Loucy (cell line): ENCODE results near the gene FAM25G.

ENCODE experiments used
- H2AFZ ChIP-seq: fragments of 200-600 bp; sonication (generic); 2 replicates; pipeline ENCODE4 v1.6.0; 2016; ENCODE audit warnings: antibody characterized with exemption, mild to moderate bottlenecking, low read length, moderate library complexity
- H3F3A ChIP-seq: fragments of 200-600 bp; 2 replicates; pipeline ENCODE4 v1.6.0; 2016; ENCODE audit warnings: antibody characterized with exemption, low read depth, mild to moderate bottlenecking
- H3K27me3 ChIP-seq: fragments of 200-600 bp; sonication (generic); 2 replicates; pipeline ENCODE4 v1.6.1; 2014; ENCODE audit warnings: low read length, mild to moderate bottlenecking; ENCODE audit not compliant: insufficient read depth, poor library complexity, severe bottlenecking
- H3K36me3 ChIP-seq: fragments of 200-600 bp; sonication (generic); 2 replicates; pipeline ENCODE4 v1.6.1; 2016; ENCODE audit warnings: low read length; ENCODE audit not compliant: insufficient read depth
- H3K4me1 ChIP-seq: fragments of 200-600 bp; sonication (generic); 2 replicates; pipeline ENCODE4 v1.5.1; 2014; ENCODE audit warnings: low read length, mild to moderate bottlenecking; ENCODE audit not compliant: insufficient read depth, poor library complexity, severe bottlenecking
- H3K4me2 ChIP-seq: fragments of 200-600 bp; sonication (generic); 2 replicates; pipeline ENCODE4 v1.6.0; 2014; ENCODE audit warnings: antibody characterized with exemption, low read length, low read depth, mild to moderate bottlenecking; ENCODE audit not compliant: poor library complexity, severe bottlenecking
- H3K4me3 ChIP-seq: fragments of 200-600 bp; sonication (generic); 2 replicates; pipeline ENCODE4 v1.5.1; 2014; ENCODE audit warnings: low read length, mild to moderate bottlenecking, mixed read lengths; ENCODE audit not compliant: poor library complexity, severe bottlenecking
- H3K79me2 ChIP-seq: fragments of 200-600 bp; sonication (generic); 2 replicates; pipeline ENCODE4 v1.6.1; 2014; ENCODE audit warnings: low read length; ENCODE audit not compliant: insufficient read depth
- H3K9ac ChIP-seq: fragments of 200-600 bp; sonication (generic); 2 replicates; pipeline ENCODE4 v1.6.0; 2014; ENCODE audit warnings: mild to moderate bottlenecking, low read depth, low read length, moderate library complexity; ENCODE audit not compliant: poor library complexity, severe bottlenecking
- H3K9me2 ChIP-seq: fragments of 200-600 bp; sonication (generic); replicated peaks from 2 replicates; pipeline ENCODE4 v1.6.1; 2016; ENCODE audit warnings: low read depth, low read length, mixed read lengths
- H3K9me3 ChIP-seq: fragments of 200-600 bp; sonication (generic); 2 replicates; pipeline ENCODE4 v1.6.1; 2014; ENCODE audit warnings: mild to moderate bottlenecking, antibody characterized with exemption, low read length, low read depth; ENCODE audit not compliant: insufficient read depth
- H4K20me1 ChIP-seq: fragments of 200-600 bp; sonication (generic); 2 replicates; pipeline ENCODE4 v1.6.0; 2014; ENCODE audit warnings: antibody characterized with exemption, low read length, mild to moderate bottlenecking; ENCODE audit not compliant: insufficient read depth, poor library complexity, severe bottlenecking
- CTCF ChIP-seq: fragments of 200-600 bp; sonication (generic); conservative IDR thresholded peaks from 2 replicates; pipeline ENCODE4 v1.5.1; 2014; ENCODE audit warnings: mild to moderate bottlenecking, antibody characterized with exemption, low read length
- EZH2phosphoT487 ChIP-seq: fragments of 200-600 bp; IDR thresholded peaks from 2 replicates; pipeline ENCODE4 v1.6.1; 2018; ENCODE audit warnings: antibody characterized with exemption, mild to moderate bottlenecking, moderate library complexity, borderline replicate concordance

The FAM25G gene

GRCh38 chr10:47440207-47440606 is 51.3 kb downstream of the FAM25G start:
- Histone ChIP-seq H3K4me3 (no peak overlapping the region), H3K27me3 (no peaks in the 10 kb centered on the region), H3K36me3 (no peaks in the 10 kb centered on the region), H3K4me1 (no peaks in the 10 kb centered on the region), H3K79me2 (no peaks in the 10 kb centered on the region), H3K4me2 (no peak overlapping the region), H2AFZ (no peak overlapping the region), H4K20me1 (no peaks in the 10 kb centered on the region), H3K9me2 (no peaks in the 10 kb centered on the region), H3K9ac (no peak overlapping the region), H3K9me3 (no peaks in the 10 kb centered on the region; the same call in 1 of the 2 replicates), H3F3A (no peaks in the 10 kb centered on the region)
- no peak for TF ChIP-seq EZH2phosphoT487
- peak; percentile 24; the same call in 1 of the 2 replicates for TF ChIP-seq CTCF

- Histone ChIP-seq H3K4me3 (no peak overlapping the region), H3K9me2 (no peaks in the 10 kb centered on the region), H2AFZ (no peak overlapping the region), H3K9me3 (no peaks in the 10 kb centered on the region), H3K4me2 (no peak overlapping the region), H3K4me1 (no peaks in the 10 kb centered on the region), H3K36me3 (no peaks in the 10 kb centered on the region), H3F3A (no peaks in the 10 kb centered on the region), H3K79me2 (no peaks in the 10 kb centered on the region), H3K9ac (no peak overlapping the region), H4K20me1 (no peaks in the 10 kb centered on the region), H3K27me3 (no peaks in the 10 kb centered on the region)
- no peak for TF ChIP-seq EZH2phosphoT487
- TF ChIP-seq CTCF = peak; percentile 54
These were observed 52.5 kb downstream of the FAM25G start for GRCh38 chr10:47438857-47439474.
